AG04449 (cell line): Measurements from ENCODE around the gene CYB5R3.

Source experiments
- CTCF ChIA-PET: fragments of 350-600 bp; formaldehyde crosslinking; extraction: SDS; loops from one replicate; lab custom pipeline; 2021; ENCODE audit warnings: antibody characterized with exemption; lab: Yijun Ruan, JAX
- POLR2A ChIA-PET: fragments of 400-600, 350-600 bp; formaldehyde crosslinking; extraction: SDS; loops from one replicate; lab custom pipeline; 2020; ENCODE audit warnings: antibody characterized with exemption, inconsistent platforms; lab: Yijun Ruan, JAX
- DNase-seq: peaks from one replicate; pipeline ENCODE4 v3.0.0-alpha.2; 2010; ENCODE audit warnings: low read depth, low spot score
- H3K4me3 ChIP-seq: 2 replicates; pipeline ENCODE4 v1.5.1; 2011; ENCODE audit warnings: low read depth, mild to moderate bottlenecking, control low read depth, low read length
- TF ChIP-seq, protein P1 (sequence below): IDR thresholded peaks from one replicate; pipeline ENCODE4 v1.5.1; 2011; ENCODE audit warnings: mild to moderate bottlenecking, moderate library complexity, low read length, control low read depth, inconsistent platforms; ENCODE audit not compliant: insufficient read depth; ENCODE audit errors: missing control alignments

Gene CYB5R3

DNA sequence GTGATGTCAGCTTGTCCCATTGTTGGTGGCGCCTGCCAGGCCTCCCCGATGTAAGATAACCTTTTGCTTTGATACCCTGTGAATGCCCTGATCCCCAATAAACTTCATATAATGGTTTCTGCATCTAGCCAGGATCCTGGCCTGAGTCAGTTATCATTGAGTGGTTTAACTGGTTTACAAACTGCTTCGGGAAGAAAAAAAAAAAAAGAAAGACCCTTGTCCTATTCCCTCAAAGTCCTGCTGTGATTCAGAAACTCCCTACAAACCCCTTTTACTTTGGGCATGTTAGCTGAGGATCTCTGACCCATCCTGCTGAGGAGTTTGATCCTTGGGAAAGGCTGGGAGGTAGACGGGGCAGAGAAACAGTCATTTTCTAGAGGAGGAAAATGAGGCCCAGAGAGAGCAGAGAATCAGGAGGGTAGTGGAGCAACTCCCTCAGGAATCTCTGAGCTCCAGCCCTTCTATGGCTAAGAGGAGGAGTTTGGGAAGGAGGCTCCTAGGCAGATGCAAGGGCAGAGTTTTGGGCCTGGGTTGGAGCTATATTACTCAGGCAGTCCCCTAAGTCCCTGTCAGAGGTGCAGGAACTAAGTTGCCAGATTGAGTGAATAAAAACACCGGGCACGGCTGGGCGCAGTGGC is 5.4 kb upstream of the CYB5R3 start:
- TF ChIP-seq, protein P1, sequence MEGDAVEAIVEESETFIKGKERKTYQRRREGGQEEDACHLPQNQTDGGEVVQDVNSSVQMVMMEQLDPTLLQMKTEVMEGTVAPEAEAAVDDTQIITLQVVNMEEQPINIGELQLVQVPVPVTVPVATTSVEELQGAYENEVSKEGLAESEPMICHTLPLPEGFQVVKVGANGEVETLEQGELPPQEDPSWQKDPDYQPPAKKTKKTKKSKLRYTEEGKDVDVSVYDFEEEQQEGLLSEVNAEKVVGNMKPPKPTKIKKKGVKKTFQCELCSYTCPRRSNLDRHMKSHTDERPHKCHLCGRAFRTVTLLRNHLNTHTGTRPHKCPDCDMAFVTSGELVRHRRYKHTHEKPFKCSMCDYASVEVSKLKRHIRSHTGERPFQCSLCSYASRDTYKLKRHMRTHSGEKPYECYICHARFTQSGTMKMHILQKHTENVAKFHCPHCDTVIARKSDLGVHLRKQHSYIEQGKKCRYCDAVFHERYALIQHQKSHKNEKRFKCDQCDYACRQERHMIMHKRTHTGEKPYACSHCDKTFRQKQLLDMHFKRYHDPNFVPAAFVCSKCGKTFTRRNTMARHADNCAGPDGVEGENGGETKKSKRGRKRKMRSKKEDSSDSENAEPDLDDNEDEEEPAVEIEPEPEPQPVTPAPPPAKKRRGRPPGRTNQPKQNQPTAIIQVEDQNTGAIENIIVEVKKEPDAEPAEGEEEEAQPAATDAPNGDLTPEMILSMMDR, result no peak
- DNase-seq, result no peak
- POLR2A ChIA-PET, result no interaction called here
- CTCF ChIA-PET, result interaction anchor here (0.9 to 9.6 kb wide), 4 partner anchors 9 to 167 kb away, joined by 3 to 62 read pairs (median 8); no protein-coding TSS in a partner anchor
- H3K4me3 ChIP-seq, result no peak overlapping the region

DNA sequence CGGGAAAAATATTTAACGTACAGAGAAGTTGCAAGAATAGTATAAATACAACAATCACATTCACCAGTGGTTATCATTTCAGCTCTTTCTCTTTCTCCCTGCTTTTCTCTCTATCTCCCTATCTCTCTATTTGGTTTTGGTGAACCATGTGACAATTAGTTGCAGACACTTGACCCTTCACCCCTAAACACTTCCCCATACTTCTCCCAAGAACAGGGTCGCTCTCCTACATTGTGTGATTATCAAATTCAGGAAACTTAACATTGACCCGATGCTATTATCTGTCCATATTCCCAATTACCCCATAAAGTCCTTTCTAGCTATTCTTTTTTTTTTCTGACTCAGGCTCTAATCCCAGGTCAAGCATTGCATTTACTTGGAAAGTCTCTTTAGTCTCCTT is 4.8 kb upstream of the CYB5R3 start:
- H3K4me3 ChIP-seq, result no peak overlapping the region
- DNase-seq, result no peak
- CTCF ChIA-PET, result interaction anchor here (0.9 to 9.6 kb wide), 4 partner anchors 9 to 168 kb away, joined by 3 to 62 read pairs (median 8); no protein-coding TSS in a partner anchor
- TF ChIP-seq, protein P1, result no peak
- POLR2A ChIA-PET, result no interaction called here

DNA sequence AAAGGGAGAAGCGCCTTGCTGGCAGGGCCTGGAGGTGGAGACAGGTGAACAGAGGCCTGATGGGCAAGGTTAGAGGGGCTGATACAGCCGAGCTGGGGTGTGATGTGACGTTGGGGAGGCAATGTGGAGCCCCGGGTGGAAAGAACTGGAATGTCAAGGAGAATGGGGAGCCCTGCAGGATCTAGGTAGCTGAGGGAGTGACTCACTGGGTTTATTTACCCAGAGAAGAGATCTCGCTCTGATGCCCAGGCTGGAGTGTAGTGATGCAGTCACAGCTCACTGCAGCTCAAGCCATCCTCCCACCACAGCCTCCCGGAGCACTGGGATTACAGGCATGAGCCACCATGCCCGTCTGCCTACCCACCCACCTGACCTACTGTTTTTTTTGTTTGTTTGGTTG is 1.9 kb upstream of the CYB5R3 start:
- DNase-seq, result no peak
- no peak overlapping the region for H3K4me3 ChIP-seq
- POLR2A ChIA-PET, result interaction anchor here (0.6 kb wide), 1 partner anchor 66 kb away, joined by 3 read pairs; no protein-coding TSS in a partner anchor
- CTCF ChIA-PET, result interaction anchor here (0.9 to 1.2 kb wide), 4 partner anchors 9 to 171 kb away, joined by 3 to 4 read pairs (median 4); no protein-coding TSS in a partner anchor
- TF ChIP-seq, protein P1, result no peak

DNA sequence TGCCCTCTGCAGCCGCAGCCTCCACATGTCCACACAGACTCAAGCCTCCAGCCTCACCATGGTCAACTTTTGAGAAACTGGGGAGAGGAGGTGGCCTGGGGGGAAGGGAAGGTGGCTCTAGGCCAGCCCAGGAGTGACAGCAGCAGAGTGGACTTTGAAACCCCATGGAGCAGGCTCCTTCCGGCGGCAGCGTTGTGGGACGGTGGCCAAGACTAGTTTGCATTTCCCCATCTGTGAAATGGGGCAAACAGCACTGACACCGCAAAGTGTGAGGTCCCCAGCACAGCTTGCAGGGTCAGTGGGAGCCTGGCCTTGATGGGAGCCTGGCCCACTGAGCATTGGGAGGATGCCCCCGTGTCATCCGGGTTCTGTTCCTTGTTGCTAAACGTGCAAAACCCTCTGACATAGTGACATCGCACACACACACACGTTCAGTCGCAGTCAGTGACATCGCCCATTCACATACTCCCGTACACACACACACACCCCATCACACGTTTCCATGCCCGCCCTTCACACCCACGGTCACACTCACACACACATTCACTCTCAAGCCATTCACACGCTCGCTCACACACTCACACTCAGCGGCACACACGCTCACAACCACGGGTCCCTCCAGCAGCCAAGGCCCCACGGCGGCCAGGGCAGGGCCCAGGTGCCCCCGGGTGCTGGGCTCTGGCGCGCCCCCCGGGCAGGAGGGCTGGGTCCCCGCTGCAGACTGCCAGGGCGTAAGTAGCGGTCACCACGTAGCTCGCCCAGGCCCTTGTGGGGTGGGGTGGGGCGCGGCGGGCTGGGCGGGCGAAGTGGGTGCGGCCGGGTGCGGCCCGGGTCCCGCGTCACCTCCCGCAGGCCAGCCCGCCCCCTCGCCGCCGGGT is 585 bp downstream of the CYB5R3 start:
- ChIA-PET CTCF (interaction anchor here (0.6 to 2.2 kb wide), 4 partner anchors 13 to 172 kb away, joined by 3 to 8 read pairs (median 5); no protein-coding TSS in a partner anchor), POLR2A (interaction anchor here (0.7 to 2.1 kb wide), 7 partner anchors 12 to 171 kb away, joined by 3 to 15 read pairs (median 3); partner anchors contain the start of gene POLDIP3)

DNA sequence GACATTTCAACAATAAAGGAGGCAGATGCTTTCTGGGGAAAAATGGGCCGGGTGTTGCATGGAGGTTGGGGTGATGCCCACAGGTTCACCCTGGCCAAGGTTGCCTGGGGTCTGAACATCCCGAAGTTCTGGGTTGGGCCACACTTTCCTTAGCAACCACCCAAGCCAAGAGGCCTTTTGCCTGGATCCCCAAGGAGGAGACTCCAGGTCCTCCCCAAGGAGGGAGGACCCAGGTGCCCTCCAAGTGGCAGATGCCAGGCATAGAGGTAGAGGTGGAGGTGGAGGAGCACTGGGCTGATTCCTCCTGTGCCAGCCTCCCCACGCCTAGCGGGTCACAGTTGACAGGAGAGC is 1.2 kb downstream of the CYB5R3 start:
- no peak for DNase-seq
- peak overlapping the region; percentile 91 for H3K4me3 ChIP-seq
- TF ChIP-seq, protein P1, result no peak
- CTCF ChIA-PET, result interaction anchor here (1.1 to 1.2 kb wide), 2 partner anchors 15 to 26 kb away, joined by 4 read pairs; no protein-coding TSS in a partner anchor
- POLR2A ChIA-PET, result interaction anchor here (2.1 kb wide), 1 partner anchor 33 kb away, joined by 15 read pairs; the partner anchor contains the start of gene POLDIP3

More for the DNA sequence above, 585 bp downstream of the CYB5R3 start:
- DNase-seq, result no peak
- H3K4me3 ChIP-seq, result peak overlapping the region; percentile 91
- TF ChIP-seq, protein P1, result no peak
